HepG2 (cell line): ENCODE results near the gene FAM174B.

Experiments used
- CCAR2 ChIP-seq: fragments of 200-400 bp; formaldehyde crosslinking; optimal IDR thresholded peaks from 2 replicates; pipeline ENCODE3; 2018; ENCODE audit warnings: low read depth, mild to moderate bottlenecking, low read length, moderate library complexity
- FOXM1 ChIP-seq: sonication (generic); formaldehyde crosslinking; IDR thresholded peaks from 2 replicates; pipeline ENCODE4 v1.5.0; 2020; ENCODE audit warnings: missing genetic modification reagents
- HIVEP1 ChIP-seq: sonication (generic); formaldehyde crosslinking; IDR thresholded peaks from 2 replicates; pipeline ENCODE4 v1.4.0; 2020; ENCODE audit warnings: mild to moderate bottlenecking, missing genetic modification reagents
- KDM5A ChIP-seq: fragments of 200-600 bp; sonication (generic); IDR thresholded peaks from 2 replicates; pipeline ENCODE4 v1.7.0; 2018; ENCODE audit warnings: antibody characterized with exemption, mild to moderate bottlenecking, low read length, borderline replicate concordance
- NFRKB ChIP-seq: fragments of 450-650 bp; IDR thresholded peaks from 2 replicates; pipeline ENCODE4 v1.6.1; 2017
- SKIL ChIP-seq: sonication (generic); formaldehyde crosslinking; IDR thresholded peaks from 2 replicates; pipeline ENCODE4 v1.8.0; 2022; ENCODE audit warnings: missing genetic modification reagents, mild to moderate bottlenecking, moderate library complexity, borderline replicate concordance
- SMYD3 ChIP-seq: sonication (generic); formaldehyde crosslinking; IDR thresholded peaks from 2 replicates; pipeline ENCODE4 v1.8.1; 2023; ENCODE audit warnings: mild to moderate bottlenecking, missing genetic modification reagents
- SNAPC4 ChIP-seq: sonication (generic); formaldehyde crosslinking; IDR thresholded peaks from 2 replicates; pipeline ENCODE4 v1.4.0; 2020; ENCODE audit warnings: mild to moderate bottlenecking, missing genetic modification reagents
- SRSF9 ChIP-seq: fragments of 200-400 bp; formaldehyde crosslinking; IDR thresholded peaks from 2 replicates; pipeline ENCODE4 v1.6.1; 2018; ENCODE audit warnings: borderline replicate concordance, mild to moderate bottlenecking, low read depth, low read length; ENCODE audit not compliant: insufficient read depth, poor library complexity, severe bottlenecking
- ZBTB33 ChIP-seq: sonication (generic); formaldehyde crosslinking; IDR thresholded peaks from 2 replicates; pipeline ENCODE4 v1.4.0; 2020; ENCODE audit warnings: missing genetic modification reagents

DNA sequence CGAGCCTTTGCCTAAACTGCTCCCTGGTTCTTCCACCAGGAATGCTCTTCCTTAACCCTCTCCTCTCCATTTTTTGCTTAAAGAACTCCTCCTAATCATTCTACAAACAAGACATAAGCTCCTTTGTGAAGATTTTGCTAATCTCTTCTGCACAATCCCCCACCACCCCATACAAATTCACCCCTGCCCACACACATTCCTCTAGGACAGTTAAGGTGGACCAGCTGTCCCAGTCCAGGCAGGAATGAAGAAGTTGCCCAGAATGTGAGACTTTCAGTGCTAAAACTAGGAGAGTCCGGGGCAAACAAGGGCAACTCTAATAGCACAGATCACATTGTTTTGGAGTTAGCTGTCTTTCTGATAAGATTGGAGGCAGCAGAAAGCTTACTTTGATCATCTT, 13.9 kb upstream of the FAM174B start:
- TF ChIP-seq SRSF9 = no peak
- TF ChIP-seq SMYD3 (CRISPR knock-in tag) = no peak
- TF ChIP-seq CCAR2 = no peak
- TF ChIP-seq SNAPC4 = no peak
- TF ChIP-seq KDM5A = no peak
- TF ChIP-seq HIVEP1 (CRISPR knock-in tag) = no peak
- TF ChIP-seq ZBTB33 (CRISPR knock-in tag) = no peak
- no peak for TF ChIP-seq FOXM1 (CRISPR knock-in tag)
- no peak for TF ChIP-seq NFRKB
- no peak for TF ChIP-seq SKIL (CRISPR knock-in tag)
